Measurements from ENCODE around the gene RHBDD3.

DNA sequence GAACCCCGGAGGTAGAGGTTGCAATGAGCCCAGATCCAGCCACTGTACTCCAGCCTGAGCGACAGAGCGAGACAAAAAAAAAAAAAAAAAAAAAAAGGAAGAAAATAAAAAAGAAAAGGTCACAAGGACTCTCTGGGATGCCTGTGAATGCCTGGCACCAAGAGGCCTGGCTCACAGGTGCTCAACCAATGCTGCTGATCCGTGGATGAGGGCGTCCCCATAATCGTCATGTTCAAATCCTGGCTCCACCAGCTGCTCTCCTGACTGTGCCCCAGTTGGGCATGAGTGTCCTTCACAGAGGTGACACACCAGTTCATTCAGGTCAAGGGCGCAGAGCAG is 38.0 kb upstream of the RHBDD3 start:
- TF ChIP-seq, protein P1, sequence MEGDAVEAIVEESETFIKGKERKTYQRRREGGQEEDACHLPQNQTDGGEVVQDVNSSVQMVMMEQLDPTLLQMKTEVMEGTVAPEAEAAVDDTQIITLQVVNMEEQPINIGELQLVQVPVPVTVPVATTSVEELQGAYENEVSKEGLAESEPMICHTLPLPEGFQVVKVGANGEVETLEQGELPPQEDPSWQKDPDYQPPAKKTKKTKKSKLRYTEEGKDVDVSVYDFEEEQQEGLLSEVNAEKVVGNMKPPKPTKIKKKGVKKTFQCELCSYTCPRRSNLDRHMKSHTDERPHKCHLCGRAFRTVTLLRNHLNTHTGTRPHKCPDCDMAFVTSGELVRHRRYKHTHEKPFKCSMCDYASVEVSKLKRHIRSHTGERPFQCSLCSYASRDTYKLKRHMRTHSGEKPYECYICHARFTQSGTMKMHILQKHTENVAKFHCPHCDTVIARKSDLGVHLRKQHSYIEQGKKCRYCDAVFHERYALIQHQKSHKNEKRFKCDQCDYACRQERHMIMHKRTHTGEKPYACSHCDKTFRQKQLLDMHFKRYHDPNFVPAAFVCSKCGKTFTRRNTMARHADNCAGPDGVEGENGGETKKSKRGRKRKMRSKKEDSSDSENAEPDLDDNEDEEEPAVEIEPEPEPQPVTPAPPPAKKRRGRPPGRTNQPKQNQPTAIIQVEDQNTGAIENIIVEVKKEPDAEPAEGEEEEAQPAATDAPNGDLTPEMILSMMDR (IDR thresholded peaks at IDR 0.05 in 4 of 5, conservative IDR thresholded peaks at IDR 0.05 in 1 of 5), result no peak
- TF ChIP-seq POLR2A (IDR thresholded peaks at IDR 0.05), result no peak
